Muscle layer of colon (tissue), 2 donors: Measurements from ENCODE around the gene SF3B3.
A peak's percentile ranks its signal among the peaks of the same experiment; 100 is the strongest.
"Not testable (repeated sequence)": the region's sequence is repeated elsewhere in the genome, so short reads cannot be mapped to it uniquely, and the experiment has no call there.

ENCODE experiments used
- H3K27ac ChIP-seq: one replicate; pipeline ENCODE4 v1.7.0; 2013; ENCODE audit warnings: low read depth, mild to moderate bottlenecking, low read length, moderate library complexity
- H3K27me3 ChIP-seq, 2 donors: one replicate each; pipeline ENCODE4 v1.7.0; 2013; ENCODE audit warnings: low read length in 2 of 2, mild to moderate bottlenecking in 2 of 2; ENCODE audit not compliant: insufficient read depth in 2 of 2, control insufficient read depth in 1 of 2
- H3K36me3 ChIP-seq: one replicate; pipeline ENCODE4 v1.7.0; 2013; ENCODE audit warnings: mild to moderate bottlenecking, low read length; ENCODE audit not compliant: insufficient read depth
- H3K4me1 ChIP-seq: one replicate; pipeline ENCODE4 v1.7.0; 2013; ENCODE audit warnings: mild to moderate bottlenecking, low read length; ENCODE audit not compliant: insufficient read depth
- H3K4me3 ChIP-seq, 2 donors: one replicate each; pipeline ENCODE4 v1.7.0; 2013; ENCODE audit warnings: low read length in 2 of 2, low read depth in 1 of 2, mild to moderate bottlenecking in 1 of 2, moderate library complexity in 1 of 2
- H3K9ac ChIP-seq: one replicate; pipeline ENCODE4 v1.7.0; 2013; ENCODE audit warnings: low read length
- H3K9me3 ChIP-seq: one replicate; pipeline ENCODE4 v1.7.0; 2013; ENCODE audit warnings: mild to moderate bottlenecking, low read length
- donor health status: abdominal sarcoma.
- donor health status: Adenocarcinoma of cecum.

Gene SF3B3

GRCh38 chr16:70579248-70579647 is 55.6 kb downstream of the SF3B3 start:
- peak overlapping the region in 1 of 2 donors; percentile 31 for H3K4me3 ChIP-seq
- H3K27me3 ChIP-seq: no peaks in the 10 kb centered on the region
- H3K9ac ChIP-seq: no peak overlapping the region
- no peak overlapping the region for H3K27ac ChIP-seq
- H3K36me3 ChIP-seq: no peaks in the 10 kb centered on the region
- H3K9me3 ChIP-seq: no peaks in the 10 kb centered on the region
- H3K4me1 ChIP-seq: peaks cover 22% of the 10 kb centered on the region

- no peaks in the 10 kb centered on the region for H3K9me3 ChIP-seq
- no peaks in the 10 kb centered on the region for H3K27me3 ChIP-seq
- H3K9ac ChIP-seq: no peak overlapping the region
- no peaks in the 10 kb centered on the region for H3K36me3 ChIP-seq
- H3K4me1 ChIP-seq: peaks cover 18% of the 10 kb centered on the region
- peak overlapping the region; percentile 31 to 36 for H3K4me3 ChIP-seq
- H3K27ac ChIP-seq: no peak overlapping the region
Observed at GRCh38 chr16:70579648-70580630, 56.3 kb downstream of the SF3B3 start.

- no peaks in the 10 kb centered on the region for H3K36me3 ChIP-seq
- no peak overlapping the region for H3K27ac ChIP-seq
- H3K27me3 ChIP-seq: no peaks in the 10 kb centered on the region
- H3K9me3 ChIP-seq: no peaks in the 10 kb centered on the region
- no peak overlapping the region for H3K9ac ChIP-seq
- peaks cover 10% of the 10 kb centered on the region for H3K4me1 ChIP-seq
- H3K4me3 ChIP-seq: no peak overlapping the region
Observed at GRCh38 chr16:70582280-70582978, 58.8 kb downstream of the SF3B3 start.

DNA sequence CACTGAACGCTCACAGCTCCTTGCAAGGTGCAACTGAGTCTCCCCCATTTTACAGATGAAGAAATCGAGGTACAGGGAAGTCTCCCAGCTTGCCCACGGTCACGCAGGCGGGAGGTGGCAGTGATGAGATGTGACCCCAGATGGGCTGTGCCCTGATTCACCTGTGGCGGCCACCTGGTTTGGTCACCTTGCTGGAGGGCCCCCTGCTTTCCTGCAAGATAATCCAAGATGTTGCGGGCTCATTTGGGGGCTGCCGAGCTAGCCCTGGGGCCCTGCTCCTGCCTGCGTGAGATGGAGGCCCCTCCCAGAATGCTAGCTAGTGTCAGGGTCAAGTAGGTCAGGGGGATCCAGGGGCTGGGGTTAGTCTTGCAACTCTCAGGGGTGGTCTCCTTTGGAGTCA is 63.1 kb downstream of the SF3B3 start:
- Histone ChIP-seq H3K27ac (no peak overlapping the region), H3K4me3 (no peak overlapping the region), H3K27me3 (no peaks in the 10 kb centered on the region), H3K4me1 (peaks cover 21% of the 10 kb centered on the region), H3K9me3 (no peaks in the 10 kb centered on the region), H3K36me3 (no peaks in the 10 kb centered on the region), H3K9ac (no peak overlapping the region)

DNA sequence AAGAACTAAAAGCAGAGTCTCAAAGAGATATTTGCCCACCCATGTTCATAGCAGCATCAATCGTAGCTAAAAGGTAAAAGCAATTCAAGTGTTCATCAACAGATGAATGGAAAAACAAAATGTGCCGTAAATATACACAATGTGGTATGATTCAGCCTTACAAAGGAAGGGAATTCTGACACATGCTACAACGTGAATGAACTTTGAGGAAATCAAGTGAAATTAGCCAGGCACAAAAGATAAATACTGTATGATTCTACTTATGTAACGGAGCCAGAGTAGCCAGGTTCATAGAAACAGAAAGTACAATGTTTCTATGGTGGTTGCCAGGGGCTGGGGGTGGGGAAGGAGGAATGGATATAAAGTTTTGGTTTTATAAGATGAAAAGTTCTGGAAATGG is 64.9 kb downstream of the SF3B3 start:
- H3K27ac ChIP-seq: peak overlapping the region; percentile 19
- peaks cover 21% of the 10 kb centered on the region for H3K4me1 ChIP-seq

GRCh38 chr16:70589416-70589815 is 65.8 kb downstream of the SF3B3 start:
- H3K27ac ChIP-seq: not testable (repeated sequence)

More for the DNA sequence above, 64.9 kb downstream of the SF3B3 start:
- Histone ChIP-seq H3K36me3 (no peaks in the 10 kb centered on the region), H3K9me3 (no peaks in the 10 kb centered on the region), H3K27me3 (no peaks in the 10 kb centered on the region), H3K9ac (no peak overlapping the region), H3K4me3 (no peak overlapping the region)

GRCh38 chr16:70589998-70590471 is 66.4 kb downstream of the SF3B3 start:
- Histone ChIP-seq H3K4me1 (peaks cover 21% of the 10 kb centered on the region), H3K9ac (no peak overlapping the region), H3K4me3 (no peak overlapping the region), H3K36me3 (no peaks in the 10 kb centered on the region), H3K27ac (no peak overlapping the region), H3K9me3 (no peaks in the 10 kb centered on the region), H3K27me3 (no peaks in the 10 kb centered on the region)

More at GRCh38 chr16:70589416-70589815, 65.8 kb downstream of the SF3B3 start:
- not testable (repeated sequence) for H3K9me3 ChIP-seq, H3K36me3 ChIP-seq, H3K4me3 ChIP-seq, H3K9ac ChIP-seq, H3K27me3 ChIP-seq
- peaks cover 21% of the 10 kb centered on the region for H3K4me1 ChIP-seq

DNA sequence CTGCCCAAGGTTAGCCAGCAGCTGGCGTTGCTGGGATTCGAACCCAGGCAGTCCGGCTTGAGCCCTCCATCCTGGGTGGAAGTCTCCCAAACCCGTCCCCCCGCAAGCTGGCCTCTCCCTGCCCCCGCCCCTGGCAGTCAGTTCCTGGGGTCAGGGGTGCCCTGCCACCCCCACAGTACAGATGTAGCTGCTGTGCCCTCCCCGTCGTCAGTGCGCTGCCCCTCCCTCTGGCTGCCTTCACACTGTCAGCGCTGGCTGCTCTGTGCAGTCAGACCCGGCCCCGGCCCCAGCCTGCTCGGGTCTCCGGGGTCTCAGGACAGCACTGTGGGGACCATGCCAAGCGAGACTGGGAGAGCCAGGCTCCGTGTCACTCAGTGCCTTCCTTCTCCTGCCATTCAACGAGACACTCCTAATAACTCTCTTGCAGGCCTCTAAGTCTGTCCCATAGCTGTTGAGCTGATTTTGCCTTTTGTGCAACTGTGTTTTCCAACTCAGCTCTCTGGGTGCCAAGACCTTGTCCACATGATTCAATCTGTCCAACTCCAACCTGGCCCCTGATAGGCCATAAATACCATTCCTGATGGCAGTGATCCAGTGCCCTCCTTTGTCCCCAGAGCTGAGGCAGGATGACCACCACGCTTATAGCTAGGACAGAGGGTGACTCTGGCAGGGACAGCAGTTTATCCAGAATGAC is 67.3 kb downstream of the SF3B3 start:
- Histone ChIP-seq H3K4me3 (no peak overlapping the region), H3K27ac (no peak overlapping the region), H3K9me3 (no peaks in the 10 kb centered on the region), H3K9ac (no peak overlapping the region), H3K4me1 (peaks cover 21% of the 10 kb centered on the region), H3K27me3 (no peaks in the 10 kb centered on the region), H3K36me3 (no peaks in the 10 kb centered on the region)

DNA sequence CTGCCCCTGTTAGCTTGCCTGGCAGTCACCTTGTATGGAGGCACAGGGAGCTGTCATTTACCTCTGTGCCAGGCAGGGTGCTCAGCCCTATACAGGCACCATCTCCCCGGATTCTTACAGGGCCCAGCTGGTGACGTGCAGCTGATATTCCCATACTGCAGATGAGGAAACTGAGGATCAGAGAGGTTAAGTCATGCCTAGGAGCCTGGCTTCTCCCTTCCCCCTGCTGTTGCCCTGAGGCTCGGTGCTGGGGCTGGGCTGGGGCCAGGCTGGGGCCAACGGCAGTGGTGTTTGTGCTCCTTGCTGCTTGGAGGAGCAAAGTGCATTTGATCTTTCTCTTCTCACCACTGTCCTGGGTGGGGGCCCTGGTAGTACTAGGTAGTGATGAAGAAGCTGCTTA is 68.0 kb downstream of the SF3B3 start:
- no peaks in the 10 kb centered on the region for H3K27me3 ChIP-seq
- no peak overlapping the region for H3K9ac ChIP-seq
- no peaks in the 10 kb centered on the region for H3K9me3 ChIP-seq
- H3K4me1 ChIP-seq: peaks cover 21% of the 10 kb centered on the region
- no peak overlapping the region for H3K4me3 ChIP-seq
- no peak overlapping the region for H3K27ac ChIP-seq
- H3K36me3 ChIP-seq: no peaks in the 10 kb centered on the region

- H3K27me3 ChIP-seq: no peaks in the 10 kb centered on the region
- H3K9me3 ChIP-seq: no peaks in the 10 kb centered on the region
- no peaks in the 10 kb centered on the region for H3K36me3 ChIP-seq
- H3K27ac ChIP-seq: no peak overlapping the region
- H3K9ac ChIP-seq: no peak overlapping the region
- no peak overlapping the region for H3K4me3 ChIP-seq
- peaks cover 21% of the 10 kb centered on the region for H3K4me1 ChIP-seq
Observed at GRCh38 chr16:70592106-70592571, 68.5 kb downstream of the SF3B3 start.

- Histone ChIP-seq H3K9ac (no peak overlapping the region), H3K36me3 (no peaks in the 10 kb centered on the region), H3K4me1 (peaks cover 13% of the 10 kb centered on the region), H3K4me3 (no peak overlapping the region), H3K9me3 (no peaks in the 10 kb centered on the region), H3K27me3 (no peaks in the 10 kb centered on the region), H3K27ac (no peak overlapping the region)
Observed at GRCh38 chr16:70593544-70593943, 69.9 kb downstream of the SF3B3 start.
